HG03159 (cell line): Measurements from ENCODE around the gene TTC22.

Source experiments
- ATAC-seq: cut with Tn5 transposase; IDR thresholded peaks from one replicate; pipeline ENCODE4 v1.9.1; 2021; ENCODE audit warnings: mild to moderate bottlenecking, moderate library complexity; ENCODE audit not compliant: unreplicated experiment

Gene TTC22

GRCh38 chr1:54758678-54759348 is 42.3 kb downstream of the TTC22 start:
- no peak for ATAC-seq

GRCh38 chr1:54757833-54758232 is 43.3 kb downstream of the TTC22 start:
- ATAC-seq = no peak

GRCh38 chr1:54754486-54755285 is 46.4 kb downstream of the TTC22 start:
- ATAC-seq = no peak

- no peak for ATAC-seq
These were observed 47.1 kb downstream of the TTC22 start for GRCh38 chr1:54754045-54754444.

- ATAC-seq = no peak
These were observed 49.7 kb downstream of the TTC22 start for GRCh38 chr1:54751426-54751825.

GRCh38 chr1:54750596-54750995 is 50.5 kb downstream of the TTC22 start:
- ATAC-seq = no peak

- no peak for ATAC-seq
These were observed 52.9 kb downstream of the TTC22 start for GRCh38 chr1:54748094-54748835.

- no peak for ATAC-seq
These were observed 55.3 kb downstream of the TTC22 start for GRCh38 chr1:54745864-54746263.

- no peak for ATAC-seq
These were observed 55.8 kb downstream of the TTC22 start for GRCh38 chr1:54745274-54745673.

- ATAC-seq = no peak
These were observed 56.4 kb downstream of the TTC22 start for GRCh38 chr1:54744696-54745095.

- ATAC-seq = no peak
These were observed 57.5 kb downstream of the TTC22 start for GRCh38 chr1:54743416-54744226.

- ATAC-seq = no peak
These were observed 58.8 kb downstream of the TTC22 start for GRCh38 chr1:54742282-54742681.

- ATAC-seq = no peak
These were observed 59.6 kb downstream of the TTC22 start for GRCh38 chr1:54741531-54741930.

GRCh38 chr1:54738244-54738643 is 62.9 kb downstream of the TTC22 start:
- ATAC-seq = no peak

- ATAC-seq = no peak
These were observed 64.4 kb downstream of the TTC22 start for GRCh38 chr1:54736685-54737084.
